ENCODE data around the gene CLIC5.

The CLIC5 gene

GRCh38 chr6:46015119-46015968, at the start of gene CLIC5:
TSS of gene CLIC5 (minus strand) at chr6:46015860. CDS start at chr6:46015542, 318 bp downstream.
- no peak for DNase-seq (ENCODE audit: low read depth)

- no peak for DNase-seq (ENCODE audit: low read depth)
Observed at GRCh38 chr6:46062991-46063390, 47.3 kb upstream of the CLIC5 start.

DNA sequence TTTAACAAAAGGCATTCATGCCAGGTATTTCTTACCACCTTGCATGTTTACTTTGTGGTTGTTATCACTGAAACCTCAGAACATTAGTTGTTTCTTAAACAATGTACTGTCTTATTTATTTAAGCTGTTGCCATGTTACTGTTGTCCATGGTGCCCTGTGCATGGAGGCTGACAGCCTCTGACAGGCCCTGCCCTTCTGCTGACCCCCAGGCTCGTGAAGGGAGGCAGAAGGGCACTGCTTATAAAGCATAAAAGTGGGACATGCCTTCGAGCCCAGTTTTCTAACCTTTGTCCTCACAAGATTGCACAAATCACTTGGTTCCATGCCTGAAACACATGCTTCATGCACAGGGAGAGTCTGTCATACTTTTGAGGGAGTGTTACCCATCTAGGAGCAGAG, 46.7 kb upstream of the CLIC5 start:
- no peak for DNase-seq (ENCODE audit: low read depth)

GRCh38 chr6:46061497-46061896, 45.8 kb upstream of the CLIC5 start:
- DNase-seq (ENCODE audit: low read depth) = no peak

GRCh38 chr6:46059608-46060007, 43.9 kb upstream of the CLIC5 start:
- DNase-seq (ENCODE audit: low read depth) = no peak

DNA sequence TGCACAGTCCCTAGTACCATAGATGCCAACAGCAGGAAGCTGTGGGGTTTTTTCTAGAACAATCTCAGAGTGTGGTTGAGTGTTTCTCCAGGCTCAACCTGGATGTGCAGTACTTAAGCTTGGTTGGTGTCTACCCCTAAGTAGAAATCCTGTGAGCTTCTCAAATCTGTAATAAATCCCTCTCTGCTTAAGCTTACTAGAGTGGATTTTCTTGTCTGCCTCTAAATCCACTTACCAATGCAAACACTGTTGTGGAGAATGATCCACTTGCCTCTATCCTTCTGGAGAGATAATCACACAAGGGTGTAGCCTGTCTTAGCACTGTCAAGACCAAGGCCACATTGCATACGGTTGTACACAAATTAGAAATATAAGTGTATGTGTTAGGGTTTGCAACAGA, 43.3 kb upstream of the CLIC5 start:
- DNase-seq (ENCODE audit: low read depth) = no peak

GRCh38 chr6:46057792-46058191, 42.1 kb upstream of the CLIC5 start:
- no peak for DNase-seq (ENCODE audit: low read depth)

GRCh38 chr6:46056906-46057529, 41.4 kb upstream of the CLIC5 start:
- no peak for DNase-seq (ENCODE audit: low read depth)

GRCh38 chr6:46054516-46054915, 38.9 kb upstream of the CLIC5 start:
- DNase-seq (ENCODE audit: low read depth) = no peak

DNA sequence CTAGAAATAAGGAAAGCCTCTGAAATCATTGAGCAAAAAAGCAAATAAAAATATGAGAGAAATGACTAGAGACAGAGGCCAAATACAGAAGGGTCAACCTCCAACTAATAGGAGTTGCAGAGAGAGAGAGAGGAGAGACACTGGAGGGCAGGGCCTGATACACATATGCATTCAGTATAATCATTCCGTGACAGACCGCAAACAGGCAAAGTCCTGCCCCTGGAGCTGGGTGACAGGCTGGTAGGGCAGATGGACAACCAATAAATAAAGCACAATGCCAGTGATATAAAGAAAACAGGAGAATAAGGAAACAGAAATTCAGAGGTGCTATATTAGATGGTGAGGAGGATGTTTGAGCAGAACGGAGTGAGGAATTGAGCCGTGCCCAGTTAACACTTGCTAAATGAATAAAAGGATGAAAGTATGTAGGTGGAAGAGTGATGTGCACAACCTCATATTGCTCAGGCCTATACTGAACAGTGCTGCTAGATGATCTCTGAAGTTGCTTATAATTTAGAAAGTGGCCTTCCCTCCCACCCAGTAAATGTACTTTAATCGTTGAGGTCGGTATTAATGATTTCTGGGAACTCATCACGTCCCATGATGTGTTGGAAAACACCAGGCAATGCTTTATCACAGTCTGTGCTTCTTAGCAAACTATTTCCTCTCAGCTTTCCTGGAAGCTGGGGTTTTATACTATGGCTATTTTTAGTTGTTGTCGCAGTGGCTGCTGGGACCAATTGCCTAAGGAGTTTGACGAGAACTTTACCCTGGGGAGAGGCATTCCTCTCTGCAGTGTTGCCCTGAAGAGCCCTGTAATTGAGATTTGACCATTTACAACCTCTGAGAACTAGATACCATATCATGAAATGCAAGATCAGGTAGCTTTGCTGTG, 37.6 kb upstream of the CLIC5 start:
- no peak for DNase-seq (ENCODE audit: low read depth)

GRCh38 chr6:46052479-46052878, 36.8 kb upstream of the CLIC5 start:
- DNase-seq (ENCODE audit: low read depth) = no peak

GRCh38 chr6:46051962-46052361, 36.3 kb upstream of the CLIC5 start:
- no peak for DNase-seq (ENCODE audit: low read depth)

GRCh38 chr6:46050845-46051405, 35.3 kb upstream of the CLIC5 start:
- no peak for DNase-seq (ENCODE audit: low read depth)

DNA sequence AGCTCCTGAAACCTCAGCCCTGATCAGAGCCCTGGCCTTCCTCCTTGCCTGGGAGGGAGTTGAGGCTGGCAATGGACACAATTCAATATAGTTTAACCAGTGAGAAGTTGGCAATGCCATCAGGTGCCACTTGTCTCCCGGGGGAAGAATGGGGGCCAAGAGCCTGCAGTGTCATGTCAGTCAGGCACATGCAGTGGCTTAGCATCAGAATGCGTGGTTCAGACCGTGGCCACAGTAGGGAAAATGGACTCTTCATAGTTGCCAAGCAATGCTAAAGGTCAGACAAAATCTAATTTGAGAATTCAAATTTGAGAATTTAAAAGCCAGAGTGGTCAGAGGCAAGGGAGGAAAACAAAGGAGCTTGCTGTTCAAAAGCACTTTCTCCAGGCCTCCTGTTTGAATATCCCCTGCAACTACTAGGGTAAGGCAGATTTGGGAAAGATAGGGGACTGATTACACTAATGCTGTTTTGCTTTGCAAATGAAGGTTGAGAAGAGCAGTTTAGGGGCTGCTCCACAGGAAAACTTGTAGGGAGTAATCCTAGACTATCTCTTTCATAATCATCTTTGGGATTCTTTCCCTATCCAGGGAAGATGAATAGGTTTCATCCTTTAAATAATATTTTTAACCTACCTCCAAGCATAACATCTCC, 33.1 kb upstream of the CLIC5 start:
- no peak for DNase-seq (ENCODE audit: low read depth)

DNA sequence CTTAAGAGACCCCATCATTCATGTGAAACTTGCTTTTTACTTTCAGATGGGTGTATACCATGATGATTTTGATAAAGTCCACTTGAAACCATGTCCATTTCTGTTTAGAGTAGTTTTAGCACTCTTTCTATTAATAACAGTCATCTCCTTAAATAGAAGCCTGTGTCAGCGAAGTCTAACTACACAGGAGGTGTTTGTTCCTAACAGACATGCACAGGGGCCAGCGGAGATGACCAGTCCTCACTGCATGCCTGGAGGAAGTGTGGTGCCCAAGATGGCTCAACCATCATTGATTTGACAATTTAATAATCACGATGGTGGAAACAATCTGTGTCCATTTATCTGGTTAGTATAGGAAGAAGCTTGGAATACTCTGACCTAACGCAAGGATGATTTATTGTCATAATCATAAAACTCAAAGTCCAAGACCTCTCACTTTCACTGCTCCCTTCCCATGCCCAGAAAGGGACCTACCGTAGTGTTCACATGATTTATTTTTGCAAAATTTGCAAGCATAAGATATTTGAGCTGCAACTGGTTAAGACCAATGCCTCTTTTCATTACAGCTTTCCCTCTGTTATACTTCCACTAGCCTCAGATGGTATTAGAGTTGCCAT, 31.0 kb upstream of the CLIC5 start:
- DNase-seq (ENCODE audit: low read depth) = no peak

GRCh38 chr6:46044881-46045617, 29.4 kb upstream of the CLIC5 start:
- peak; percentile 78 for DNase-seq (ENCODE audit: low read depth)

- no peak for DNase-seq (ENCODE audit: low read depth)
Observed at GRCh38 chr6:46042355-46042999, 26.8 kb upstream of the CLIC5 start.

DNA sequence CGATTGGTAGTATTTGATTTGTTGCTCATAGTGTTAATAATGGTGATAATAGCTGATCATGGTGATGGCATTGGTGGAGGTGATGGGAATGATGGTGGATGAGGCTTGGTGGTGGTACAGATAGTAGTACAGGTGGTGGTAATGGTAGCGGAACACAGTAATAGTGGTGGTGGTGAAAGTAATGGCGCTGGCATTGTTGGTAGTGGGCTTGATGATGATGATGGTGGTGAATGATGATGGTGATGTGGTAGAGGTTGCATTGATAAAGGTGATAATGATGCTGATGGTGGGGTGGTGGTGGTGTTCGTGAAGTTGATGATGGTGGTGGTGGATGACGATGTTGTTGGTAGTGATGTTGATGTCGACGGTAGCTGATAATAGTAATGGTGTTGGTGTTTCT, 24.6 kb upstream of the CLIC5 start:
- DNase-seq (ENCODE audit: low read depth) = no peak

DNA sequence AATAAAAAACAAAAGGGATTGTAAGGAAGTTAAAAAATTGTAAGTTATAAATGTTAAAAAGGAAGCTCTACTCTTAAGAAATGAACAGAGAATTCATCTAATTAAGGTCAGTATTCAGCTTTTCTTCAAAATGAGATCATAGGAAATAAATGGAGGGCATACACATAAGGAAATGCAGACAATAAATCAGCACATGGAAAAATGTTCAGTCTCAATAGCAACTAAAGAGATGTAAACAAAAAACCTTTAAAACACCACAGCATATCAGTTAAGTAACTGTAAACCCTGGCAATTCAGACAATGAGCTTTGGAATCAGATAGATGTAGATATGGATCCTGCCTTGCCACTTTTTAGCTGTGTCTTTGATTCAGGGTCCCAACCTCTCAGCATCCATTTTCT, 24.0 kb upstream of the CLIC5 start:
- no peak for DNase-seq (ENCODE audit: low read depth)

- no peak for DNase-seq (ENCODE audit: low read depth)
Observed at GRCh38 chr6:46036911-46037310, 21.3 kb upstream of the CLIC5 start.

All from HS-5 (cell line).